ENCODE data around the gene OGDHL. TPM values are rescaled to one million over a fixed set of nuclear protein-coding genes. Genes with fewer than 3 reads are reported as not detected.

OGDHL gene
- total RNA-seq, 4 donors from 2014 or later: under 0.01 to 0.79 TPM; not detected in 2

GRCh38 chr10:49711481-49711880, 50.6 kb downstream of the OGDHL start:
- H3K36me3 ChIP-seq: no peaks in the 10 kb centered on the region
- TF ChIP-seq POLR2A (IDR thresholded peaks at IDR 0.05) (no peak), CTCF (IDR thresholded peaks at IDR 0.05) (no peak)
- H3K4me1 ChIP-seq: no peaks in the 10 kb centered on the region
- 28 to 44% methylated on average over 8 of the region's 8 CpGs for WGBS, 2 donors
- H3K27me3 ChIP-seq: peaks cover 0 to 5% (median 0%) of the 10 kb centered on the region in 4 donors
- H3K9me3 ChIP-seq: no peaks in the 10 kb centered on the region
- intact Hi-C loops (cut with DNase I): no loop called here
- H3K4me3 ChIP-seq: no peak overlapping the region
- H3K27ac ChIP-seq: no peak overlapping the region
- DNase-seq: no peak

- H3K4me1 ChIP-seq: no peaks in the 10 kb centered on the region
- no peaks in the 10 kb centered on the region for H3K36me3 ChIP-seq
- no peak overlapping the region for H3K4me3 ChIP-seq
- no peaks in the 10 kb centered on the region for H3K9me3 ChIP-seq
- DNase-seq: no peak
- WGBS, 2 donors: 52 to 68% methylated on average over 3 to 6 of the region's 6 CpGs
- intact Hi-C loops (cut with DNase I): no loop called here
- peaks cover 0 to 5% (median 0%) of the 10 kb centered on the region in 4 donors for H3K27me3 ChIP-seq
- no peak overlapping the region for H3K27ac ChIP-seq
- TF ChIP-seq CTCF (IDR thresholded peaks at IDR 0.05) (no peak), POLR2A (IDR thresholded peaks at IDR 0.05) (no peak)
Observed at GRCh38 chr10:49710966-49711365, 51.2 kb downstream of the OGDHL start.

GRCh38 chr10:49709934-49710333, 52.2 kb downstream of the OGDHL start:
- TF ChIP-seq POLR2A (IDR thresholded peaks at IDR 0.05) (no peak), CTCF (IDR thresholded peaks at IDR 0.05) (no peak)
- Histone ChIP-seq H3K9me3 (no peaks in the 10 kb centered on the region), H3K4me3 (no peak overlapping the region), H3K27ac (no peak overlapping the region), H3K4me1 (no peaks in the 10 kb centered on the region), H3K36me3 (no peaks in the 10 kb centered on the region), H3K27me3 (peaks cover 0 to 5% (median 0%) of the 10 kb centered on the region in 4 donors)
- intact Hi-C loops (cut with DNase I): no loop called here
- DNase-seq: no peak
- 42 to 62% methylated on average over 5 of the region's 5 CpGs for WGBS, 2 donors

- Histone ChIP-seq H3K36me3 (no peaks in the 10 kb centered on the region), H3K27ac (no peak overlapping the region), H3K4me1 (no peaks in the 10 kb centered on the region), H3K27me3 (peaks cover 0 to 5% (median 0%) of the 10 kb centered on the region in 4 donors), H3K9me3 (no peaks in the 10 kb centered on the region), H3K4me3 (no peak overlapping the region)
- no peak for TF ChIP-seq CTCF (IDR thresholded peaks at IDR 0.05)
- TF ChIP-seq POLR2A (IDR thresholded peaks at IDR 0.05): no peak
- no peak for DNase-seq
- intact Hi-C loops (cut with DNase I): no loop called here
- WGBS, 2 donors: 69 to 73% methylated on average over 3 of the region's 3 CpGs
Observed at GRCh38 chr10:49707585-49707984, 54.5 kb downstream of the OGDHL start.

GRCh38 chr10:49700997-49701396, 61.1 kb downstream of the OGDHL start:
- intact Hi-C loops (cut with DNase I): no loop called here
- TF ChIP-seq CTCF (IDR thresholded peaks at IDR 0.05) (no peak), POLR2A (IDR thresholded peaks at IDR 0.05) (no peak)
- H3K36me3 ChIP-seq: no peaks in the 10 kb centered on the region
- WGBS, 2 donors: 11 to 14% methylated on average over 3 of the region's 3 CpGs
- H3K4me1 ChIP-seq: no peaks in the 10 kb centered on the region
- no peak overlapping the region for H3K27ac ChIP-seq
- H3K4me3 ChIP-seq: no peak overlapping the region
- no peaks in the 10 kb centered on the region for H3K9me3 ChIP-seq
- DNase-seq: no peak
- H3K27me3 ChIP-seq: peaks cover 0 to 5% (median 0%) of the 10 kb centered on the region in 4 donors

All from esophagus squamous epithelium (tissue), 5 donors.